SH-SY5Y (cell line): ENCODE measurements around the gene ZNF841.

Source experiments
- GATA2 ChIP-seq: IDR thresholded peaks from 2 replicates; pipeline ENCODE4 v1.6.1; 2011; ENCODE audit warnings: mild to moderate bottlenecking, low read depth, low read length
- GATA3 ChIP-seq: IDR thresholded peaks from 2 replicates; pipeline ENCODE4 v1.6.1; 2011; ENCODE audit warnings: low read depth, mild to moderate bottlenecking, low read length, moderate library complexity

- TF ChIP-seq GATA2 (no peak), GATA3 (no peak)
Measured at GRCh38 chr19:52115526-52116053, 20.0 kb upstream of the ZNF841 start.
